Nephron (organoid): Measurements from ENCODE around the gene KIAA0232.
A peak's percentile ranks its signal among the peaks of the same experiment; 100 is the strongest.
"Not testable (repeated sequence)": the region's sequence is repeated elsewhere in the genome, so short reads cannot be mapped to it uniquely, and the experiment has no call there.

ENCODE experiments used
- H3K27ac Mint-ChIP-seq, 3 experiments: 2 replicates each; pipeline ENCODE4 v1.8.0; 2020; ENCODE audit warnings: mixed read lengths in 3 of 3, mild to moderate bottlenecking in 2 of 3, moderate library complexity in 1 of 3
- H3K27me3 Mint-ChIP-seq: 2 replicates; pipeline ENCODE4 v1.8.0; 2021; ENCODE audit warnings: low read depth, mild to moderate bottlenecking, moderate library complexity, mixed read lengths
- H3K36me3 Mint-ChIP-seq: 2 replicates; pipeline ENCODE4 v1.8.0; 2020; ENCODE audit warnings: low read depth, mixed read lengths
- H3K4me1 Mint-ChIP-seq: 2 replicates; pipeline ENCODE4 v1.8.0; 2020; ENCODE audit warnings: mixed read lengths
- H3K4me3 Mint-ChIP-seq, 3 experiments: 2 replicates each; pipeline ENCODE4 v1.8.0; 2020; ENCODE audit warnings: mild to moderate bottlenecking in 3 of 3, mixed read lengths in 3 of 3, moderate library complexity in 2 of 3
- H3K9me3 Mint-ChIP-seq: 2 replicates; pipeline ENCODE4 v1.8.0; 2020; ENCODE audit warnings: mixed read lengths
- CTCF ChIP-seq, 3 experiments: fragments of 200-600 bp; sonication (generic); IDR thresholded peaks; one replicate each; pipeline ENCODE4 v1.5.0; 2021; ENCODE audit warnings: antibody characterized with exemption in 3 of 3; ENCODE audit not compliant: unreplicated experiment in 3 of 3

KIAA0232 gene

GRCh38 chr4:6910960-6911874, 128.7 kb downstream of the KIAA0232 start:
- Mint-ChIP-seq H3K36me3 (no peaks in the 10 kb centered on the region), H3K27me3 (peaks cover 9% of the 10 kb centered on the region), H3K27ac (peak overlapping the region; percentile 61 to 95 (median 93)), H3K4me1 (peaks cover 43% of the 10 kb centered on the region), H3K4me3 (peak overlapping the region; percentile 91 to 98 (median 93)), H3K9me3 (no peaks in the 10 kb centered on the region)
- no peak for TF ChIP-seq CTCF (IDR thresholded peaks at IDR 0.05; ENCODE audit: unreplicated experiment in 3 of 3)

- H3K4me1 Mint-ChIP-seq, result peaks cover 50% of the 10 kb centered on the region
- H3K27me3 Mint-ChIP-seq, H3K36me3 Mint-ChIP-seq, H3K9me3 Mint-ChIP-seq: not testable (repeated sequence)
- peak overlapping the region in 2 of 3 experiments; percentile 25 to 61 for H3K27ac Mint-ChIP-seq
- H3K4me3 Mint-ChIP-seq, result peak overlapping the region in 2 of 3 experiments; percentile 77 to 93
Measured at GRCh38 chr4:6911917-6912316, 129.4 kb downstream of the KIAA0232 start.

GRCh38 chr4:6912441-6912840, 129.9 kb downstream of the KIAA0232 start:
- Mint-ChIP-seq H3K36me3 (no peaks in the 10 kb centered on the region), H3K4me3 (peak overlapping the region; percentile 46 to 81 (median 72)), H3K27ac (peak overlapping the region in 1 of 3 experiments; percentile 59), H3K4me1 (peaks cover 52% of the 10 kb centered on the region), H3K27me3 (peaks cover 5% of the 10 kb centered on the region), H3K9me3 (no peaks in the 10 kb centered on the region)
- no peak for TF ChIP-seq CTCF (IDR thresholded peaks at IDR 0.05; ENCODE audit: unreplicated experiment in 3 of 3)

- TF ChIP-seq CTCF (IDR thresholded peaks at IDR 0.05; ENCODE audit: unreplicated experiment in 3 of 3), result no peak
- Mint-ChIP-seq H3K27me3 (no peaks in the 10 kb centered on the region), H3K9me3 (no peaks in the 10 kb centered on the region), H3K36me3 (no peaks in the 10 kb centered on the region), H3K4me1 (peaks cover 52% of the 10 kb centered on the region), H3K4me3 (no peak overlapping the region), H3K27ac (no peak overlapping the region)
Measured at GRCh38 chr4:6913350-6913905, 130.9 kb downstream of the KIAA0232 start.

- no peaks in the 10 kb centered on the region for H3K36me3 Mint-ChIP-seq
- no peaks in the 10 kb centered on the region for H3K9me3 Mint-ChIP-seq
- no peak overlapping the region for H3K27ac Mint-ChIP-seq
- no peak overlapping the region for H3K4me3 Mint-ChIP-seq
- H3K4me1 Mint-ChIP-seq, result peaks cover 51% of the 10 kb centered on the region
- no peak for TF ChIP-seq CTCF (IDR thresholded peaks at IDR 0.05; ENCODE audit: unreplicated experiment in 3 of 3)
- H3K27me3 Mint-ChIP-seq, result no peaks in the 10 kb centered on the region
Measured at GRCh38 chr4:6914448-6914847, 131.9 kb downstream of the KIAA0232 start.

GRCh38 chr4:6915041-6916005, 132.8 kb downstream of the KIAA0232 start:
- peaks cover 54% of the 10 kb centered on the region for H3K4me1 Mint-ChIP-seq
- no peaks in the 10 kb centered on the region for H3K9me3 Mint-ChIP-seq
- TF ChIP-seq CTCF (IDR thresholded peaks at IDR 0.05; ENCODE audit: unreplicated experiment in 3 of 3), result no peak
- no peaks in the 10 kb centered on the region for H3K27me3 Mint-ChIP-seq
- H3K36me3 Mint-ChIP-seq, result no peaks in the 10 kb centered on the region
- H3K27ac Mint-ChIP-seq, result no peak overlapping the region
- H3K4me3 Mint-ChIP-seq, result no peak overlapping the region
